GM19372 (cell line): ENCODE measurements around the gene IQGAP2.

Experiments
- ATAC-seq: cut with Tn5 transposase; IDR thresholded peaks from one replicate; pipeline ENCODE4 v1.9.1; 2021; ENCODE audit warnings: mild to moderate bottlenecking, low read depth, moderate library complexity; ENCODE audit not compliant: unreplicated experiment

Gene IQGAP2

GRCh38 chr5:76555717-76556116 lies 152.6 kb downstream of the IQGAP2 start:
- ATAC-seq, result no peak

- ATAC-seq, result peak; percentile 65
Measured at GRCh38 chr5:76556511-76557221, 153.6 kb downstream of the IQGAP2 start.

- no peak for ATAC-seq
Measured at GRCh38 chr5:76560952-76561891, 158.1 kb downstream of the IQGAP2 start.

- no peak for ATAC-seq
Measured at GRCh38 chr5:76561959-76562358, 158.9 kb downstream of the IQGAP2 start.

- no peak for ATAC-seq
Measured at GRCh38 chr5:76565009-76565408, 161.9 kb downstream of the IQGAP2 start.

- no peak for ATAC-seq
Measured at GRCh38 chr5:76570153-76570552, 167.1 kb downstream of the IQGAP2 start.

GRCh38 chr5:76571559-76571958 lies 168.5 kb downstream of the IQGAP2 start:
- no peak for ATAC-seq

- no peak for ATAC-seq
Measured at GRCh38 chr5:76576450-76576849, 173.4 kb downstream of the IQGAP2 start.

GRCh38 chr5:76576996-76577395 lies 173.9 kb downstream of the IQGAP2 start:
- no peak for ATAC-seq

- ATAC-seq, result no peak
Measured at GRCh38 chr5:76579166-76579937, 176.3 kb downstream of the IQGAP2 start.

GRCh38 chr5:76580981-76581380 lies 177.9 kb downstream of the IQGAP2 start:
- ATAC-seq, result no peak

- ATAC-seq, result peak; percentile 80
Measured at GRCh38 chr5:76582230-76583162, 179.4 kb downstream of the IQGAP2 start.

- no peak for ATAC-seq
Measured at GRCh38 chr5:76583163-76584047, 180.3 kb downstream of the IQGAP2 start.

- no peak for ATAC-seq
Measured at GRCh38 chr5:76585783-76586217, 182.7 kb downstream of the IQGAP2 start.

GRCh38 chr5:76586531-76586930 lies 183.4 kb downstream of the IQGAP2 start:
- no peak for ATAC-seq

- ATAC-seq, result peak; percentile 94
Measured at GRCh38 chr5:76590027-76590426, 186.9 kb downstream of the IQGAP2 start.

GRCh38 chr5:76591366-76591765 lies 188.3 kb downstream of the IQGAP2 start:
- no peak for ATAC-seq

GRCh38 chr5:76592692-76593091 lies 189.6 kb downstream of the IQGAP2 start:
- no peak for ATAC-seq

- no peak for ATAC-seq
Measured at GRCh38 chr5:76594107-76594506, 191.0 kb downstream of the IQGAP2 start.
